Stimulated activated naive CD4-positive, alpha-beta T cell (primary cell): Measurements from ENCODE around the gene SDC4.

Experiments used
- DNase-seq, 6 experiments: peaks; one replicate each; lab custom pipeline; 2025; lab: John Stamatoyannopoulos, UW

Gene SDC4

GRCh38 chr20:45347936-45348778 is at the start of gene SDC4:
SDC4 (minus strand) TSS chr20:45348424; CDS start chr20:45348384, 40 bp downstream.
- peak in 5 of 6 experiments; percentile 18 to 45 (median 31) for DNase-seq

- DNase-seq: no peak
These were observed 46.8 kb upstream of the SDC4 start for GRCh38 chr20:45395114-45395415.

GRCh38 chr20:45394221-45395113 is 46.2 kb upstream of the SDC4 start:
- no peak for DNase-seq

- DNase-seq: no peak
These were observed 44.5 kb upstream of the SDC4 start for GRCh38 chr20:45392733-45393132.

GRCh38 chr20:45391559-45391958 is 43.3 kb upstream of the SDC4 start:
- DNase-seq: no peak

- no peak for DNase-seq
These were observed 42.7 kb upstream of the SDC4 start for GRCh38 chr20:45390931-45391330.

- DNase-seq: no peak
These were observed 39.0 kb upstream of the SDC4 start for GRCh38 chr20:45387274-45387673.

- DNase-seq: no peak
These were observed 30.0 kb upstream of the SDC4 start, which contains the start of gene TP53TG5 for GRCh38 chr20:45378191-45378590. TP53TG5 (minus strand) TSS chr20:45378325; CDS start chr20:45378236, 89 bp downstream.

GRCh38 chr20:45377269-45377668 is 29.0 kb upstream of the SDC4 start:
- DNase-seq: no peak

GRCh38 chr20:45374966-45375365 is 26.7 kb upstream of the SDC4 start:
- DNase-seq: no peak

GRCh38 chr20:45374101-45374467 is 25.9 kb upstream of the SDC4 start:
- DNase-seq: no peak

- peak; percentile 77 to 91 (median 84) for DNase-seq
These were observed 25.3 kb upstream of the SDC4 start for GRCh38 chr20:45373353-45374100.

GRCh38 chr20:45372646-45373352 is 24.6 kb upstream of the SDC4 start:
- no peak for DNase-seq

GRCh38 chr20:45372241-45372640 is 24.0 kb upstream of the SDC4 start:
- DNase-seq: no peak

- DNase-seq: no peak
These were observed 22.4 kb upstream of the SDC4 start for GRCh38 chr20:45370571-45371160.

- DNase-seq: peak in 4 of 6 experiments; percentile 5 to 58 (median 54)
These were observed 20.2 kb upstream of the SDC4 start for GRCh38 chr20:45368221-45368980.

GRCh38 chr20:45367126-45367525 is 18.9 kb upstream of the SDC4 start:
- no peak for DNase-seq

- DNase-seq: no peak
These were observed 18.4 kb upstream of the SDC4 start for GRCh38 chr20:45366631-45367030.

- DNase-seq: no peak
These were observed 18.0 kb upstream of the SDC4 start for GRCh38 chr20:45366192-45366591.

GRCh38 chr20:45365444-45365970 is 17.3 kb upstream of the SDC4 start:
- DNase-seq: no peak
